Upper lobe of right lung (tissue), 1 donor: Measurements from ENCODE around the gene TBX5. TPM values are rescaled to one million over a fixed set of nuclear protein-coding genes. Genes with fewer than 3 reads are reported as not detected.

Experiments used
- ATAC-seq: fragments of 200-7000 bp; cut with Tn5 transposase; one replicate; pipeline ENCODE4 v1.9.1; 2020; ENCODE audit warnings: mild to moderate bottlenecking, moderate library complexity
- DNase-seq: peaks from one replicate; pipeline ENCODE4 v3.0.0-alpha.2; 2020
- H3K27ac ChIP-seq: fragments of 200-600 bp; one replicate; pipeline ENCODE4 v1.8.0; 2022
- H3K27me3 ChIP-seq: fragments of 200-600 bp; one replicate; pipeline ENCODE4 v1.8.0; 2022; ENCODE audit warnings: mild to moderate bottlenecking
- H3K36me3 ChIP-seq: fragments of 200-600 bp; one replicate; pipeline ENCODE4 v1.8.0; 2022
- H3K4me1 ChIP-seq: fragments of 200-600 bp; one replicate; pipeline ENCODE4 v1.8.0; 2022
- H3K4me3 ChIP-seq: fragments of 200-600 bp; one replicate; pipeline ENCODE4 v1.8.0; 2022; ENCODE audit warnings: mild to moderate bottlenecking
- H3K9me3 ChIP-seq: fragments of 200-600 bp; one replicate; pipeline ENCODE4 v1.8.0; 2022
- intact Hi-C: fragments of 100-400 bp; cut with DNase I; formaldehyde crosslinking; loops from one replicate; pipeline ENCODE4 v1.11.0; 2022
- total RNA-seq: library from RNA; stranded (reverse); fragmentation: NEBNext Ultra II Directional; extraction: Animal tissue kit (Norgen Biotek cat#: 25700); gene quantifications from one replicate; pipeline ENCODE4 v1.2.1, GENCODE V29; 2021
- TF ChIP-seq, protein P1 (sequence below): fragments of 200-600 bp; IDR thresholded peaks from one replicate; pipeline ENCODE4 v1.8.0; 2022; ENCODE audit warnings: antibody characterized with exemption
- donor health status: DM: no; HTN: yes; CAD: no; lungs with severe emphysema.

TBX5 gene
- total RNA-seq, 1 donor from 2014 or later = 22.3 TPM

- ATAC-seq (no peak), DNase-seq (no peak)
- TF ChIP-seq, protein P1, sequence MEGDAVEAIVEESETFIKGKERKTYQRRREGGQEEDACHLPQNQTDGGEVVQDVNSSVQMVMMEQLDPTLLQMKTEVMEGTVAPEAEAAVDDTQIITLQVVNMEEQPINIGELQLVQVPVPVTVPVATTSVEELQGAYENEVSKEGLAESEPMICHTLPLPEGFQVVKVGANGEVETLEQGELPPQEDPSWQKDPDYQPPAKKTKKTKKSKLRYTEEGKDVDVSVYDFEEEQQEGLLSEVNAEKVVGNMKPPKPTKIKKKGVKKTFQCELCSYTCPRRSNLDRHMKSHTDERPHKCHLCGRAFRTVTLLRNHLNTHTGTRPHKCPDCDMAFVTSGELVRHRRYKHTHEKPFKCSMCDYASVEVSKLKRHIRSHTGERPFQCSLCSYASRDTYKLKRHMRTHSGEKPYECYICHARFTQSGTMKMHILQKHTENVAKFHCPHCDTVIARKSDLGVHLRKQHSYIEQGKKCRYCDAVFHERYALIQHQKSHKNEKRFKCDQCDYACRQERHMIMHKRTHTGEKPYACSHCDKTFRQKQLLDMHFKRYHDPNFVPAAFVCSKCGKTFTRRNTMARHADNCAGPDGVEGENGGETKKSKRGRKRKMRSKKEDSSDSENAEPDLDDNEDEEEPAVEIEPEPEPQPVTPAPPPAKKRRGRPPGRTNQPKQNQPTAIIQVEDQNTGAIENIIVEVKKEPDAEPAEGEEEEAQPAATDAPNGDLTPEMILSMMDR = no peak
- H3K27ac ChIP-seq = no peak overlapping the region
- no peaks in the 10 kb centered on the region for H3K4me1 ChIP-seq
- no peak overlapping the region for H3K4me3 ChIP-seq
- intact Hi-C loops = no loop called here
- no peaks in the 10 kb centered on the region for H3K27me3 ChIP-seq
- H3K36me3 ChIP-seq = no peaks in the 10 kb centered on the region
- H3K9me3 ChIP-seq = no peaks in the 10 kb centered on the region
Observed at GRCh38 chr12:114328292-114328691, 77.7 kb downstream of the TBX5 start.

GRCh38 chr12:114327765-114328164, 78.2 kb downstream of the TBX5 start:
- intact Hi-C loops = no loop called here
- no peaks in the 10 kb centered on the region for H3K36me3 ChIP-seq

DNA sequence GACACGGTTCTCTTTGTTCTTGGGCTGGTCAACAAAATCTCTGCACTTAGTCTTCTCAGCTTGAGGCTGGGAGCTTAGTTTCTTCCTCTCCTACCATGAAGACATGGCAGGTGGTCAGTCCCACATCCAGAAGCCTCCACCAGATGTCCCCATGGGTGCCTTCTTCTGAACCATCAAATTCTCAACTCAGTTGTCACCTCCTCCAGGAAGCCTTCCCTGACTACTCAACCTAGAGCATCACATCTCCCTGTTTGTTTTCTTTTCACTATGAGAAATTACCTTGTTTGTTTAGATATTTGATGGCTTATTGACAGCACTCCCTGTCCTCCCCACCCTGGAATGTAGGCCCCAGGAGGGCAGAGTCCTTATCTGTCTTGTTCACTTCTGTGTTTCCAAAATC, 84.4 kb downstream of the TBX5 start:
- Histone ChIP-seq H3K4me3 (no peak overlapping the region), H3K27me3 (no peaks in the 10 kb centered on the region), H3K27ac (no peak overlapping the region), H3K9me3 (no peaks in the 10 kb centered on the region), H3K36me3 (no peaks in the 10 kb centered on the region), H3K4me1 (no peaks in the 10 kb centered on the region)
- intact Hi-C loops = no loop called here
- TF ChIP-seq, protein P1 = no peak
- ATAC-seq (no peak), DNase-seq (no peak)

More at GRCh38 chr12:114327765-114328164, 78.2 kb downstream of the TBX5 start:
- H3K4me3 ChIP-seq = no peak overlapping the region
- no peaks in the 10 kb centered on the region for H3K9me3 ChIP-seq
- DNase-seq = no peak
- no peaks in the 10 kb centered on the region for H3K27me3 ChIP-seq
- H3K4me1 ChIP-seq = no peaks in the 10 kb centered on the region
- ATAC-seq = no peak
- TF ChIP-seq, protein P1 = no peak
- no peak overlapping the region for H3K27ac ChIP-seq

- H3K36me3 ChIP-seq = no peaks in the 10 kb centered on the region
- H3K4me1 ChIP-seq = no peaks in the 10 kb centered on the region
- TF ChIP-seq, protein P1 = no peak
- no peak for DNase-seq
- intact Hi-C loops = no loop called here
- H3K9me3 ChIP-seq = no peaks in the 10 kb centered on the region
- H3K27me3 ChIP-seq = no peaks in the 10 kb centered on the region
- no peak overlapping the region for H3K27ac ChIP-seq
- H3K4me3 ChIP-seq = no peak overlapping the region
- ATAC-seq = no peak
Observed at GRCh38 chr12:114320968-114321367, 85.0 kb downstream of the TBX5 start.

DNA sequence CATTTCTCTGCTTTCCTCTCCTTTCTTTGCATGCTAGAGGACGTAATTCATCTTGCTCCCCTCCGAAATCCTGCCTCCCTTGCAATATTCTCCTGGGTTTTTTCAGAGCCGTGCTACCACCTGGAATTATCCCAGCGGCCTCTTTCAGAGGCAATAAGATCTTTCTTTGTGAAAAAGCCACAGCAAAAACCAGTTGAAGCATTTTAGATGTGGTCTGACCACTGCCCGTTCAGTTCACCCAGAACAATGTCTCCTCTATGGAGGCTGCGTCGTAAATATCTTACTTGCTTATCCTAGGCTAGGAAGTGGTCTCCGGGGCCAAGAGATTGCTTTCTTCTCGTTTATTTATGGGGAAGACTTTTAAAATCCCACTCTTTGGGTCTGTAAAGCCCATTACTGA, 85.8 kb downstream of the TBX5 start:
- intact Hi-C loops = no loop called here

More for the DNA sequence above, 85.8 kb downstream of the TBX5 start:
- TF ChIP-seq, protein P1 = no peak
- Histone ChIP-seq H3K36me3 (no peaks in the 10 kb centered on the region), H3K27ac (no peak overlapping the region), H3K27me3 (no peaks in the 10 kb centered on the region), H3K9me3 (no peaks in the 10 kb centered on the region), H3K4me3 (no peak overlapping the region), H3K4me1 (no peaks in the 10 kb centered on the region)
- DNase-seq (no peak), ATAC-seq (no peak)
